ENCODE results near the gene GTPBP4.
"Not testable (repeated sequence)": the region's sequence is repeated elsewhere in the genome, so short reads cannot be mapped to it uniquely, and the experiment has no call there.

Gene GTPBP4

DNA sequence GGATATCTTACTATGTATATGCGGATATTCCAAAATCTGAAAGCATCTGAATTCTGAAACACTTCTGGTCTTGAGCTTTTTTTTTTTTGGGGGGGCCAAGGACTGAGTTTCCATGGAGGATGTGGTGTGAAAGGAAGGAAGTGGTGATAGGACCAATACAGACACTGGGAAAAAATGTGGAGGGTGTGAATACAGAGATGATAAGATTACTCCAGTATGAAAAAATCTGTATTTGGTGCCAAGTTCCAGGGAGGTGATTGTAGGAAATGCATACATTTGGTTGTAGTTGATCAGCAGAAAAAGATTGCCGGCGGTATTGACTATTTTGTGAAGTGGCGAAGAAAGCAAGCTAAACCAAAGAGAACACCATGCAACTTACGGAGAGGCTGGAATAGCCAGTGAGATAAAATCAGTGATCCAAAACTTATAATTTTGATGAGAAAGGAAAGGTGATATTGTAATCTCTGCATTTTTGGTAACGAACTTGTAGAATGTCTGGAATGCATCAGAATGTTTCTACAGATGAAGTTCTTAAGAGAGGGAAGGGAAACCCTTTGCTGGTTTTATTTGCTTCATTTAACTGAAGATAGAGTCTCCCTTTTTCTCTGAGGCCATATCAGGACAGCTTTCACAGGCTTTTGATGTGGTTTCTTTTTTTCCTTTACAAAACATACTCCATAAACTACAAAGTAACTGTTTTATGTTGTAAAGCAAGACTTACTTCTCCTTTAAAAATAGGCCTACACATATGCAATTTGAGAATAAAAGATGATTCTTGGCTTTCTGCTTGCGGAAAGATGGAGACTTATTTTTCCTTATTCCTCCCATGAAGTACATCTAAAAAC lies 73.9 kb downstream of the GTPBP4 start:
- DNase-seq: no peak

DNA sequence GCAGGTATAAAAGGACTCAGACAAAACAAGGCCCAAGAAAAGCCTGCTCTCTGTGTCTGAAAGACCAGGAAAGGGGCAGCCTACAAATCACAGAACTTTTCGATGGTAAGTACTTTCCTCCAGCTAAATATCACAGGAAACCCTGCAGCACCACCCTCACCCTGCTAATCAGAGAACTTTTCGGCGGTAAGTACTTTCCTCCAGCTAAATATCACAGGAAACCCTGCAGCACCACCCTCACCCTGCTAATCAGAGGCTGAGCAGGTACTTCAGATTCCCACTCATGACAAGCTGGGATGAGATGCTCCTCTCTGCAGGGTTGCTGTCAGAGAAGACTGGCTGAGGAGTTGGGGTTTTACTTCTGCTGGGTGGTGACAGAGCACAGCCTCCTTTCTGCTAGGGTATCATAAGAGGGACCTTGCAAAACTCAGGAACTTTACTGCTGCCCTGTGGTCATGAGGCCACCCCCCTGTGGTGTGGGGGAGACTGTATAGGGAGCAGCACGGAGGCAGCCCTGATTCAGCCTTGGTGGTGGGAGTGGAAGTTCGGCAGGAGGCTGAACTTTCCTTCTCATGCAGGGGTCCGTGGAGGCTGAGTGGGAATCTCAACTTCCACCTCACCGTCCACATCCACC lies 75.1 kb downstream of the GTPBP4 start:
- no peak for DNase-seq

DNA sequence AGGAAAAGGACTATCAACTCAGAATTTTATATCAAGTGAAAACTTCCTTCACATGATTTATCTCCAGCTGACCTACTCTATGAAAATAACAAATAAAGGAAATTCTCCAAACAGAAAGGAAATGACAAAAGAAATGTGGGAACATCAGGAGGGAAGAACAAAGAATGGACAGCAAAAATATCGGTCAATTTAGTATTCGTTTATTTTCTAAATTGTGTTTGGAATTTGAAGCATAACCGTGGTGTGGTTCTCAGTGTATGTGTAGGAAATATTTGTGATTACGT lies 76.7 kb downstream of the GTPBP4 start:
- DNase-seq: no peak

DNA sequence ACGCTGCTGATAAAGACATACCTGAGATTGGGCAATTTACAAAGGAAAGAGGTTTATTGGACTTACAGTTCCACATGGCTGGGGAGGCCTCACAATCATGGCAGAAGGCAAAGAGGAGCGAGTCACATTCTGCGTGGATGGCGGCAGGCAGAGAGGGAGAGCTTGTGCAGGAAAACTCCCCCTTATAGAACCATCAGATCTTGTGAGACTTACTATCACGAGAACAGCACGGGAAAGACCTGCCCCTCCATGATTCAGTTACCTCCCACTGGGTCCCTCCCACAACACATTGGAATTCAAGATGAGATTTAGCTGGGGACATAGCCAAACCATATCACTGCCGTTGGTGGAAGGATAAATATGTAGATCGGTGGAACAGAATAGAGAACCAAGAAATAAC lies 78.5 kb downstream of the GTPBP4 start:
- DNase-seq: not testable (repeated sequence)

DNA sequence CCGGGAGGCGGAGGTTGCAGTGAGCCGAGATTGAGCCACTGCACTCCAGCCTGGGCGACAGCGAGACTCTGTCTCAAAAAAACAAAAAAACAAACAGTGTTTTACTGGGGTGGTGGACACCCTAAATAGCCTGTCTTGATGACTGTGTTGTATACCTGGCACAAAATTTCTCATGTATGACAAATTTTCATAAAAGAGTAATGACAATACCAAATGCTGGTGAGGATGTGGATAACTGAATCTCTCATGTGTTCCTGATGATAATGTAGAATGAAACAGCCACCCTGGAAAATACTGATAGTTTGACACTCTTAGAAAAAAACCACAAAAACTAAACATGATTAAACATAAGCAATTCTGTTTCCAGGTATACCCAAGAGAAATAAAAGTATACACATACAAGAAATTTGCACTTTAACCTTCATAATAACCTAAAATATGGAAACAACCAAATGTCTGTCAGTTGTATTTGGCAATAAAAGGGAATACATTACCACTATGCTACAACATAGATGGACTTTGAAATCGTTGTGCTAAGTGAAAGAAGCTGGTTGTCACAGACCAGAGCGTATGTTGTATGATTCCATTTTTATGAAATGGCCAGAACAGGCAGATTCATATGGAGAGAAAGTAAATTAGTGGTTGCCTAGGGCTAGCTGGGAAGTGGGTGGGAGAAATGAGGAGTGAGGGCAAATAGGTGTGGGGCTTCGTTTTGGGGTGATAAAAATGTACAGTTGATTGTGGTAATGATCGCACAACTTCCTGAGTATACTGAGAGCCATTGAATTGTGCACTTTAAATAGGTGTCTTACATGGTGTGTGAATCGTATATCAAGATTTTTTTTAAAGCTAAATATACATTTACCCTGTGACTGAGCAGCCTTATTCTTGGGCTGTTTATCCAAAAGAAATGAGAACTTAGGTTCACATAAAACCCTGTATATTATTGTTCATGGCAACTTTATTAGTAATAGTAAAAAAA lies 80.4 kb downstream of the GTPBP4 start:
- no peak for DNase-seq
